Pancreas (tissue), 10 donors: ENCODE measurements around the gene B3GAT3. TPM values are rescaled to one million over a fixed set of nuclear protein-coding genes. Genes with fewer than 3 reads are reported as not detected.

ENCODE experiments used
- ATAC-seq, 4 donors: fragments of 200-7000 bp; cut with Tn5 transposase; one replicate each; pipeline versions ENCODE4 v1.8.0 to v1.9.1; 2020; ENCODE audit warnings: mild to moderate bottlenecking in 4 of 4, moderate library complexity in 4 of 4
- DNase-seq, 6 donors: peaks; one replicate each; pipeline ENCODE4 v3.0.0-alpha.2; 2020
- FAIRE-seq: peaks from 2 replicates; lab custom pipeline; 2012; peaks lifted over from hg19 to GRCh38; lab: Jason Lieb, UNC
- H3K27ac ChIP-seq, 4 donors: fragments of 200-600 bp; sonication (generic); 1 replicate in 3 of 4; 2 replicates in 1 of 4; pipeline versions ENCODE4 v1.5.0 to v1.8.0; 2020
- H3K27me3 ChIP-seq, 4 donors: fragments of 200-600 bp; one replicate each; pipeline ENCODE4 v1.8.0; 2021
- H3K36me3 ChIP-seq, 3 donors: fragments of 200-600 bp; sonication (generic) in 1 of 3; one replicate each; pipeline versions ENCODE4 v1.5.0 to v1.8.0; 2020 to 2021
- H3K4me1 ChIP-seq, 3 donors: fragments of 200-600 bp; one replicate each; pipeline ENCODE4 v1.8.0; 2021
- H3K4me3 ChIP-seq, 4 donors: fragments of 200-600 bp; sonication (generic) in 2 of 4; one replicate each; pipeline versions ENCODE4 v1.5.0 to v1.8.0; 2020 to 2021
- H3K9me3 ChIP-seq, 4 donors: fragments of 200-600 bp; one replicate each; pipeline ENCODE4 v1.8.0; 2021
- CTCF ChIP-seq, 4 donors: fragments of 200-600 bp; sonication (generic) in 3 of 4; IDR thresholded peaks; one replicate each; pipeline versions ENCODE4 v1.5.0 to v1.8.0; 2021; ENCODE audit warnings: antibody characterized with exemption in 4 of 4
- WGBS, 2 donors: extraction: QIAGEN DNeasy Blood & Tissue Kit; methylation state at CpG; one replicate each; pipeline ENCODE4 v1.1.7; 2013; 5-methylcytosine and 5-hydroxymethylcytosine counted together
- intact Hi-C, 3 donors: fragments of 100-400 bp; cut with DNase I; formaldehyde crosslinking; loops; one replicate each; pipeline versions ENCODE4 v1.11.1 to v1.14.2; 2022
- microRNA-seq, 2 donors: library from miRNA; unstranded; fragments of <30 nt; microRNA quantifications; one replicate each; pipeline versions ENCODE4 to v1.1.0, GENCODE V29; 2019 to 2020
- polyA plus RNA-seq, 2 donors: library from polyadenylated mRNA; stranded (reverse); fragments of 200-250 nt; gene quantifications; one replicate each; pipeline ENCODE4 v1.2.3, GENCODE V29; 2013
- total RNA-seq, 6 donors: library from RNA; stranded (reverse); fragmentation: NEBNext Ultra II Directional in 4 of 6; extraction: Animal tissue kit (Norgen Biotek cat#: 25700) in 4 of 6; gene quantifications; one replicate each; pipeline versions ENCODE4 v1.2.1 to v1.2.4, GENCODE V29; 2021 to 2023
- donor health status: healthy with polysubstance abuse.
- donor health status: DM: no; HTN: no; CAD: no; lungs with moderate emphysema.
- donor health status: DM: no; HTN: no; CAD: no.
- donor health status: control.
- donor health status: control.
- donor health status: Bipolar disorder and iron deficiency.
- donor health status: DM: yes; HTN: yes; CAD: no.
- donor health status: DM: no; HTN: no; CAD: no.
- donor health status: DM: no; HTN: no; CAD: no.
- donor health status: DM: yes; HTN: yes; CAD: no.

B3GAT3 gene
- total and polyA plus RNA-seq, 8 donors: 13.2 to 50.8 (median 18.5) TPM

GRCh38 chr11:62567018-62567633 lies 54.7 kb downstream of the B3GAT3 start:
- ATAC-seq (no peak), DNase-seq (peak in 1 of 6 donors; percentile 26), FAIRE-seq (no peak)
- Histone ChIP-seq H3K9me3 (no peaks in the 10 kb centered on the region), H3K27me3 (no peaks in the 10 kb centered on the region), H3K27ac (no peak overlapping the region), H3K4me1 (peaks cover under 1 to 7% (median 3%) of the 10 kb centered on the region in 3 donors), H3K36me3 (peaks cover 7 to 67% (median 27%) of the 10 kb centered on the region in 3 donors), H3K4me3 (no peak overlapping the region)
- TF ChIP-seq CTCF (IDR thresholded peaks at IDR 0.05): no peak
- intact Hi-C loops: no loop called here
- WGBS, 2 donors: 77 to 84% methylated on average over 8 of the region's 8 CpGs

GRCh38 chr11:62566247-62566646 lies 55.5 kb downstream of the B3GAT3 start:
- no peak for TF ChIP-seq CTCF (IDR thresholded peaks at IDR 0.05)
- H3K9me3 ChIP-seq: no peaks in the 10 kb centered on the region
- no peaks in the 10 kb centered on the region for H3K27me3 ChIP-seq
- DNase-seq: no peak
- H3K36me3 ChIP-seq: peaks cover 7 to 60% (median 29%) of the 10 kb centered on the region in 3 donors
- 88 to 92% methylated on average over 8 of the region's 8 CpGs for WGBS, 2 donors
- no peak overlapping the region for H3K27ac ChIP-seq
- FAIRE-seq: no peak
- intact Hi-C loops: no loop called here
- H3K4me1 ChIP-seq: no peaks in the 10 kb centered on the region
- H3K4me3 ChIP-seq: no peak overlapping the region
- no peak for ATAC-seq

Small RNA genes within 50 kb of the gene (microRNA-seq; reads per million reads assigned to microRNA genes)
- 0 to 1.5 reads per million in 2 donors for gene MIR6747

Other genes starting within 250 kb of the B3GAT3 start
- gene SCGB1A1, start 203.0 kb downstream of the B3GAT3 start, total RNA-seq: 1 to 10 TPM in 1 of 6 donors, not detected in 5; 4.3 TPM
- gene SCGB1A1, start 203.0 kb downstream of the B3GAT3 start, polyA plus RNA-seq: under 1 TPM in 1 of 2 donors, not detected in 1; 0.94 TPM
- gene AHNAK, start 75.2 kb downstream of the B3GAT3 start, total RNA-seq: 100 to 1,000 TPM in 1 of 6 donors, 10 to 100 TPM in 5; 53.2 to 163 (median 77.2) TPM
- 10 to 100 TPM; 18.7 to 32.5 TPM for gene AHNAK, start 75.2 kb downstream of the B3GAT3 start, polyA plus RNA-seq
- gene EEF1G, start 48.1 kb downstream of the B3GAT3 start, total RNA-seq: 1,000 to 10,000 TPM in 4 of 6 donors, 100 to 1,000 TPM in 2; 723 to 1,171 (median 1,053) TPM
- 100 to 1,000 TPM; 630 to 745 TPM for gene EEF1G, start 48.1 kb downstream of the B3GAT3 start, polyA plus RNA-seq
- 10 to 100 TPM; 12.0 to 20.3 (median 14.6) TPM for gene TUT1, start 30.5 kb downstream of the B3GAT3 start, total RNA-seq
- 10 to 100 TPM; 24.6 to 33.4 TPM for gene TUT1, start 30.5 kb downstream of the B3GAT3 start, polyA plus RNA-seq
- gene MTA2, start 20.1 kb downstream of the B3GAT3 start, total RNA-seq: 10 to 100 TPM; 14.7 to 35.6 (median 23.0) TPM
- gene MTA2, start 20.1 kb downstream of the B3GAT3 start, polyA plus RNA-seq: 10 to 100 TPM; 28.7 to 42.3 TPM
- 10 to 100 TPM; 22.0 to 34.1 (median 23.4) TPM for gene EML3, start 9.2 kb downstream of the B3GAT3 start, total RNA-seq
- gene EML3, start 9.2 kb downstream of the B3GAT3 start, polyA plus RNA-seq: 10 to 100 TPM; 70.7 to 86.4 TPM
- gene ROM1, start 8.7 kb downstream of the B3GAT3 start, total RNA-seq: 1 to 10 TPM in 4 of 6 donors, under 1 TPM in 2; 0.65 to 2.8 (median 1.6) TPM
- 1 to 10 TPM; 5.1 to 5.6 TPM for gene ROM1, start 8.7 kb downstream of the B3GAT3 start, polyA plus RNA-seq
- gene GANAB, start 24.6 kb upstream of the B3GAT3 start, total RNA-seq: 100 to 1,000 TPM; 106 to 210 (median 152) TPM
- gene GANAB, start 24.6 kb upstream of the B3GAT3 start, polyA plus RNA-seq: 10 to 100 TPM; 88.1 to 93.1 TPM
- 10 to 100 TPM in 3 of 6 donors, 1 to 10 TPM in 3; 5.8 to 12.9 (median 9.5) TPM for gene INTS5, start 31.3 kb upstream of the B3GAT3 start, total RNA-seq
- 1 to 10 TPM; 4.5 to 4.6 TPM for gene INTS5, start 31.3 kb upstream of the B3GAT3 start, polyA plus RNA-seq
- 10 to 100 TPM; 13.2 to 21.3 (median 16.9) TPM for gene C11orf98, start 43.2 kb upstream of the B3GAT3 start, total RNA-seq
- 10 to 100 TPM; 56.3 to 70.8 TPM for gene C11orf98, start 43.2 kb upstream of the B3GAT3 start, polyA plus RNA-seq
- 10 to 100 TPM in 1 of 6 donors, 1 to 10 TPM in 5; 4.0 to 11.0 (median 7.3) TPM for gene CSKMT, start 43.3 kb upstream of the B3GAT3 start, total RNA-seq
- 10 to 100 TPM; 19.6 to 25.4 TPM for gene CSKMT, start 43.3 kb upstream of the B3GAT3 start, polyA plus RNA-seq
- 1 to 10 TPM; 3.2 to 4.9 (median 3.6) TPM for gene UQCC3, start 49.7 kb upstream of the B3GAT3 start, total RNA-seq
- gene UQCC3, start 49.7 kb upstream of the B3GAT3 start, polyA plus RNA-seq: 10 to 100 TPM; 14.1 to 17.3 TPM
- gene LBHD1, start 50.3 kb upstream of the B3GAT3 start, total RNA-seq: 1 to 10 TPM; 1.4 to 4.0 (median 2.8) TPM
- gene LBHD1, start 50.3 kb upstream of the B3GAT3 start, polyA plus RNA-seq: 10 to 100 TPM in 1 of 2 donors, 1 to 10 TPM in 1; 7.1 to 21.7 TPM
- 10 to 100 TPM; 37.7 to 67.7 (median 51.9) TPM for gene UBXN1, start 57.1 kb upstream of the B3GAT3 start, total RNA-seq
- gene UBXN1, start 57.1 kb upstream of the B3GAT3 start, polyA plus RNA-seq: 100 to 1,000 TPM in 1 of 2 donors, 10 to 100 TPM in 1; 86.0 to 104 TPM
- gene LRRN4CL, start 67.5 kb upstream of the B3GAT3 start, total RNA-seq: 1 to 10 TPM in 2 of 6 donors, under 1 TPM in 4; 0.16 to 1.6 (median 0.53) TPM
- under 1 TPM; 0.23 to 0.76 TPM for gene LRRN4CL, start 67.5 kb upstream of the B3GAT3 start, polyA plus RNA-seq
- gene BSCL2, start 85.4 kb upstream of the B3GAT3 start, total RNA-seq: 10 to 100 TPM; 30.3 to 58.6 (median 47.9) TPM
- gene BSCL2, start 85.4 kb upstream of the B3GAT3 start, polyA plus RNA-seq: 100 to 1,000 TPM in 1 of 2 donors, 10 to 100 TPM in 1; 99.2 to 151 TPM
- gene GNG3, start 85.7 kb upstream of the B3GAT3 start, total RNA-seq: under 1 TPM in 2 of 6 donors, not detected in 4; 0.19 to 0.37 TPM
- under 1 TPM in 1 of 2 donors, not detected in 1; 0.26 TPM for gene GNG3, start 85.7 kb upstream of the B3GAT3 start, polyA plus RNA-seq
- gene HNRNPUL2, start 105.5 kb upstream of the B3GAT3 start, total RNA-seq: 10 to 100 TPM; 17.5 to 26.2 (median 18.0) TPM
- gene HNRNPUL2, start 105.5 kb upstream of the B3GAT3 start, polyA plus RNA-seq: 10 to 100 TPM; 19.1 to 25.9 TPM
- 10 to 100 TPM in 4 of 6 donors, 1 to 10 TPM in 2; 7.6 to 17.8 (median 10.5) TPM for gene TTC9C, start 106.5 kb upstream of the B3GAT3 start, total RNA-seq
- gene TTC9C, start 106.5 kb upstream of the B3GAT3 start, polyA plus RNA-seq: 10 to 100 TPM; 16.7 to 20.3 TPM
- gene ZBTB3, start 132.2 kb upstream of the B3GAT3 start, total RNA-seq: 1 to 10 TPM; 3.7 to 9.8 (median 5.4) TPM
- 1 to 10 TPM; 2.0 to 2.4 TPM for gene ZBTB3, start 132.2 kb upstream of the B3GAT3 start, polyA plus RNA-seq
- 10 to 100 TPM; 15.1 to 32.0 (median 22.6) TPM for gene POLR2G, start 139.6 kb upstream of the B3GAT3 start, total RNA-seq
- 10 to 100 TPM; 36.4 to 67.1 TPM for gene POLR2G, start 139.6 kb upstream of the B3GAT3 start, polyA plus RNA-seq
- 10 to 100 TPM in 4 of 6 donors, 1 to 10 TPM in 2; 9.3 to 18.6 (median 11.7) TPM for gene TAF6L, start 149.4 kb upstream of the B3GAT3 start, total RNA-seq
- gene TAF6L, start 149.4 kb upstream of the B3GAT3 start, polyA plus RNA-seq: 10 to 100 TPM; 37.2 to 53.5 TPM
- gene TMEM179B, start 165.4 kb upstream of the B3GAT3 start, total RNA-seq: 10 to 100 TPM; 14.8 to 26.2 (median 19.1) TPM
- gene TMEM179B, start 165.4 kb upstream of the B3GAT3 start, polyA plus RNA-seq: 10 to 100 TPM; 27.1 to 59.6 TPM
- 1 to 10 TPM; 5.0 to 9.1 (median 6.9) TPM for gene TMEM223, start 170.0 kb upstream of the B3GAT3 start, total RNA-seq
- gene TMEM223, start 170.0 kb upstream of the B3GAT3 start, polyA plus RNA-seq: 10 to 100 TPM; 16.3 to 16.6 TPM
- gene NXF1, start 183.5 kb upstream of the B3GAT3 start, total RNA-seq: 10 to 100 TPM; 20.9 to 60.9 (median 30.8) TPM
- 100 to 1,000 TPM; 150 to 294 TPM for gene NXF1, start 183.5 kb upstream of the B3GAT3 start, polyA plus RNA-seq
- 10 to 100 TPM; 22.8 to 31.2 (median 26.9) TPM for gene STX5, start 210.1 kb upstream of the B3GAT3 start, total RNA-seq
- 10 to 100 TPM; 18.6 to 27.9 TPM for gene STX5, start 210.1 kb upstream of the B3GAT3 start, polyA plus RNA-seq
- not detected for gene TEX54, start 210.9 kb upstream of the B3GAT3 start, total RNA-seq
- gene TEX54, start 210.9 kb upstream of the B3GAT3 start, polyA plus RNA-seq: under 1 TPM in 1 of 2 donors, not detected in 1; 0.65 TPM
- gene WDR74, start 217.6 kb upstream of the B3GAT3 start, total RNA-seq: 10 to 100 TPM; 18.4 to 35.1 (median 27.1) TPM
- 10 to 100 TPM; 47.6 to 59.5 TPM for gene WDR74, start 217.6 kb upstream of the B3GAT3 start, polyA plus RNA-seq